Neuronal stem cell (in vitro differentiated cells): ENCODE measurements around the gene FFAR1.

ENCODE experiments used
- DNase-seq: peaks from one replicate; pipeline ENCODE4 v3.0.0-alpha.2; 2013; ENCODE audit warnings: low spot score
- H2AFZ ChIP-seq: one replicate; pipeline ENCODE4 v1.6.1; 2013; ENCODE audit warnings: mild to moderate bottlenecking, low read length, inconsistent platforms
- H2AK5ac ChIP-seq: 2 replicates; pipeline ENCODE4 v1.6.1; 2013; ENCODE audit warnings: low read depth, mild to moderate bottlenecking, inconsistent platforms, low read length, moderate library complexity, mixed read lengths
- H2BK120ac ChIP-seq: 2 replicates; pipeline ENCODE4 v1.6.1; 2013; ENCODE audit warnings: low read depth, mild to moderate bottlenecking, inconsistent platforms, low read length, moderate library complexity, mixed read lengths
- H2BK12ac ChIP-seq: one replicate; pipeline ENCODE4 v1.6.1; 2013; ENCODE audit warnings: low read length, inconsistent platforms
- H2BK15ac ChIP-seq: 2 replicates; pipeline ENCODE4 v1.6.1; 2013; ENCODE audit warnings: mild to moderate bottlenecking, low read length, inconsistent platforms, mixed read lengths
- H2BK5ac ChIP-seq: one replicate; pipeline ENCODE4 v1.6.1; 2013; ENCODE audit warnings: inconsistent platforms, mild to moderate bottlenecking, low read length, moderate library complexity
- H3K14ac ChIP-seq: one replicate; pipeline ENCODE4 v1.6.1; 2013; ENCODE audit warnings: low read length, inconsistent platforms
- H3K18ac ChIP-seq: 2 replicates; pipeline ENCODE4 v1.6.1; 2013; ENCODE audit warnings: low read length, inconsistent platforms
- H3K23ac ChIP-seq: 2 replicates; pipeline ENCODE4 v1.6.1; 2013; ENCODE audit warnings: low read depth, mild to moderate bottlenecking, mixed read lengths, low read length, inconsistent platforms; ENCODE audit not compliant: poor library complexity
- H3K27ac ChIP-seq: replicated peaks from 3 replicates; pipeline ENCODE4 v1.5.1; 2013; ENCODE audit warnings: low read length, inconsistent platforms
- H3K27me3 ChIP-seq, 3 experiments: 2 replicates each; pipeline ENCODE4 v1.6.1; 2013; ENCODE audit warnings: low read length in 3 of 3, mild to moderate bottlenecking in 2 of 3, inconsistent platforms in 1 of 3, low read depth in 1 of 3, mixed read lengths in 1 of 3, moderate library complexity in 1 of 3; ENCODE audit not compliant: control insufficient read depth in 3 of 3, insufficient read depth in 3 of 3
- H3K36me3 ChIP-seq, 2 donors: replicated peaks in 1 of 2; 2 replicates each; pipeline ENCODE4 v1.6.1; 2013; ENCODE audit warnings: low read length in 2 of 2; ENCODE audit not compliant: control insufficient read depth in 2 of 2, insufficient read depth in 2 of 2
- H3K4ac ChIP-seq: 2 replicates; pipeline ENCODE4 v1.6.1; 2013; ENCODE audit warnings: inconsistent platforms, mild to moderate bottlenecking, low read length, moderate library complexity
- H3K4me1 ChIP-seq, 2 donors: 1 replicate in 1 of 2; 2 replicates in 1 of 2; pipeline ENCODE4 v1.6.1; 2013; ENCODE audit warnings: low read length in 2 of 2, low read depth in 1 of 2; ENCODE audit not compliant: control insufficient read depth in 2 of 2, insufficient read depth in 1 of 2
- H3K4me2 ChIP-seq: one replicate; pipeline ENCODE4 v1.6.1; 2013; ENCODE audit warnings: mild to moderate bottlenecking, low read length, inconsistent platforms; ENCODE audit not compliant: insufficient read depth, poor library complexity, severe bottlenecking
- H3K4me3 ChIP-seq, 2 donors: 2 replicates each; pipeline ENCODE4 v1.5.1; 2013; ENCODE audit warnings: low read length in 2 of 2, mild to moderate bottlenecking in 2 of 2, inconsistent platforms in 1 of 2, moderate library complexity in 1 of 2
- H3K79me1 ChIP-seq: one replicate; pipeline ENCODE4 v1.6.1; 2013; ENCODE audit warnings: low read depth, mild to moderate bottlenecking, inconsistent platforms, low read length, moderate library complexity
- H3K9ac ChIP-seq: one replicate; pipeline ENCODE4 v1.6.1; 2013; ENCODE audit warnings: mild to moderate bottlenecking, low read depth, low read length, inconsistent platforms; ENCODE audit not compliant: poor library complexity
- H3K9me3 ChIP-seq, 2 donors: replicated peaks in 1 of 2; 2 replicates each; pipeline versions ENCODE3 to v1.6.1; 2013; ENCODE audit warnings: low read length in 2 of 2, mild to moderate bottlenecking in 2 of 2, inconsistent platforms in 1 of 2, low read depth in 1 of 2, mixed read lengths in 1 of 2, moderate library complexity in 1 of 2; ENCODE audit not compliant: control insufficient read depth in 2 of 2, insufficient read depth in 1 of 2
- H4K8ac ChIP-seq: one replicate; pipeline ENCODE4 v1.6.1; 2013; ENCODE audit warnings: low read depth, mild to moderate bottlenecking, inconsistent platforms, low read length, moderate library complexity
- H4K91ac ChIP-seq: one replicate; pipeline ENCODE4 v1.6.1; 2013; ENCODE audit warnings: low read length, low read depth, mild to moderate bottlenecking, inconsistent platforms; ENCODE audit not compliant: poor library complexity
- WGBS, 2 donors: extraction: QIAGEN DNeasy Blood & Tissue Kit; methylation state at CpG; one replicate each; pipeline ENCODE4 v1.1.7; 2013; ENCODE audit warnings: missing lambda C conversion rate in 2 of 2, mixed read lengths in 1 of 2; ENCODE audit not compliant: insufficient read length in 2 of 2, insufficient replicate concordance in 1 of 2; ENCODE audit errors: extremely low coverage in 2 of 2; 5-methylcytosine and 5-hydroxymethylcytosine counted together

Gene FFAR1

GRCh38 chr19:35389192-35389861 lies 41.6 kb downstream of the FFAR1 start:
- H3K4me1 ChIP-seq: no peaks in the 10 kb centered on the region
- no peaks in the 10 kb centered on the region for H3K36me3 ChIP-seq
- no peak overlapping the region for H4K8ac ChIP-seq
- WGBS, 2 donors: 100% methylated on average over 1 of the region's 6 CpGs; no CpG with 5 or more reads in 1 of the 2 donors
- no peak overlapping the region for H2AFZ ChIP-seq
- H3K18ac ChIP-seq: no peak overlapping the region
- no peaks in the 10 kb centered on the region for H3K27me3 ChIP-seq
- H2BK5ac ChIP-seq: no peak overlapping the region
- H3K23ac ChIP-seq: no peak overlapping the region
- H3K14ac ChIP-seq: no peak overlapping the region
- no peaks in the 10 kb centered on the region for H3K79me1 ChIP-seq
- H2BK120ac ChIP-seq: no peak overlapping the region
- no peak overlapping the region for H3K4ac ChIP-seq
- H3K4me2 ChIP-seq: no peak overlapping the region
- DNase-seq: no peak
- H3K9ac ChIP-seq: no peak overlapping the region
- no peak overlapping the region for H2BK15ac ChIP-seq
- H4K91ac ChIP-seq: no peak overlapping the region
- peaks cover 3 to 6% of the 10 kb centered on the region in 2 donors for H3K9me3 ChIP-seq
- no peak overlapping the region for H2BK12ac ChIP-seq
- no peak overlapping the region for H3K27ac ChIP-seq
- H2AK5ac ChIP-seq: no peak overlapping the region
- H3K4me3 ChIP-seq: no peak overlapping the region

- Histone ChIP-seq H3K4me1 (no peaks in the 10 kb centered on the region), H3K27me3 (no peaks in the 10 kb centered on the region), H3K9ac (no peak overlapping the region), H3K18ac (no peak overlapping the region), H2AFZ (no peak overlapping the region), H4K91ac (no peak overlapping the region), H3K4ac (no peak overlapping the region), H2BK5ac (no peak overlapping the region), H2BK120ac (no peak overlapping the region), H4K8ac (no peak overlapping the region), H3K14ac (no peak overlapping the region), H2BK12ac (no peak overlapping the region), H3K79me1 (no peaks in the 10 kb centered on the region), H2AK5ac (no peak overlapping the region), H3K4me2 (no peak overlapping the region), H3K27ac (no peak overlapping the region), H3K9me3 (peaks cover 0 to 6% of the 10 kb centered on the region in 2 donors), H3K36me3 (no peaks in the 10 kb centered on the region), H2BK15ac (no peak overlapping the region), H3K4me3 (no peak overlapping the region), H3K23ac (no peak overlapping the region)
- no CpG with 5 or more reads among the region's 5 CpGs for WGBS, 2 donors
- no peak for DNase-seq
Observed at GRCh38 chr19:35392742-35393715, 45.3 kb downstream of the FFAR1 start.

- WGBS, 2 donors: no CpG with 5 or more reads among the region's 19 CpGs
- Histone ChIP-seq H3K4me1 (no peaks in the 10 kb centered on the region), H2BK12ac (no peak overlapping the region), H4K8ac (no peak overlapping the region), H3K79me1 (no peaks in the 10 kb centered on the region), H3K4ac (no peak overlapping the region), H2BK5ac (no peak overlapping the region), H3K36me3 (no peaks in the 10 kb centered on the region), H3K9me3 (peaks cover 0 to 5% of the 10 kb centered on the region in 2 donors), H3K27me3 (no peaks in the 10 kb centered on the region), H4K91ac (no peak overlapping the region), H3K4me3 (no peak overlapping the region), H3K27ac (no peak overlapping the region), H2AK5ac (no peak overlapping the region), H2BK120ac (no peak overlapping the region), H3K9ac (no peak overlapping the region), H3K4me2 (no peak overlapping the region), H2BK15ac (no peak overlapping the region), H3K18ac (peak overlapping the region; percentile 48), H2AFZ (peak overlapping the region; percentile 64), H3K14ac (peak overlapping the region; percentile 38), H3K23ac (no peak overlapping the region)
- no peak for DNase-seq
Observed at GRCh38 chr19:35395382-35396199, 47.9 kb downstream of the FFAR1 start.
